ENCODE results near the gene AXDND1. TPM values are rescaled to one million over a fixed set of nuclear protein-coding genes. Genes with fewer than 3 reads are reported as not detected.

AXDND1 gene
- total RNA-seq, 4 donors from 2014 or later = 0.39 TPM; not detected in 3

DNA sequence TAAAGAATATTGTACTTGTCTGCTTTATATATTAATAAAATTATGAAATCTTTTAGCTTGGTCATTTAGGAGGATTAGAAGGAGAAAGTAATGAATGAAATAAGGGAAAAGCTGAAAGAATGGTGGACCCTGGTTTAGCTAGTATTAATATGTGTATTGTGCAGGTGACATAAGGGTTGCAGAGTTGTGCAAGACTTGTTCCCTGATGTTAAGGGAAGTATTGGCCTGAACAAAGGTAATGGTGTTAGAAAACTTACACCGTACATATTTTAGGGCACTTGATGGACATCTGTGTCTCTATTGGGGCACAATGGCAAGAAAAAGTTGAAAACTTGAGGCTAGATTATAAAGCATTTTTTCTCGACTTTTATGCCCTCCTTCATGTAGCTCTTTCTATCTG lies 39.9 kb upstream of the AXDND1 start:
- DNase-seq (ENCODE audit: low spot score in 2 of 2) = no peak
- no peak for TF ChIP-seq POLR2A (IDR thresholded peaks at IDR 0.05)
- TF ChIP-seq CTCF (IDR thresholded peaks at IDR 0.05) = no peak
- WGBS, 2 donors = 72 to 89% methylated on average over 2 of the region's 2 CpGs
- no peak overlapping the region for H3K4me3 ChIP-seq (ENCODE audit: low read depth, poor library complexity, severe bottlenecking)
- intact Hi-C loops (cut with DNase I; ENCODE audit: low total_unique reads) = no loop called here

- WGBS, 2 donors = 94% methylated on average over 3 of the region's 3 CpGs
- intact Hi-C loops (cut with DNase I; ENCODE audit: low total_unique reads) = no loop called here
- no peak overlapping the region for H3K4me3 ChIP-seq (ENCODE audit: low read depth, poor library complexity, severe bottlenecking)
- DNase-seq (ENCODE audit: low spot score in 2 of 2) = no peak
- no peak for TF ChIP-seq CTCF (IDR thresholded peaks at IDR 0.05)
- TF ChIP-seq POLR2A (IDR thresholded peaks at IDR 0.05) = no peak
Measured at GRCh38 chr1:179326746-179327145, 39.0 kb upstream of the AXDND1 start.

DNA sequence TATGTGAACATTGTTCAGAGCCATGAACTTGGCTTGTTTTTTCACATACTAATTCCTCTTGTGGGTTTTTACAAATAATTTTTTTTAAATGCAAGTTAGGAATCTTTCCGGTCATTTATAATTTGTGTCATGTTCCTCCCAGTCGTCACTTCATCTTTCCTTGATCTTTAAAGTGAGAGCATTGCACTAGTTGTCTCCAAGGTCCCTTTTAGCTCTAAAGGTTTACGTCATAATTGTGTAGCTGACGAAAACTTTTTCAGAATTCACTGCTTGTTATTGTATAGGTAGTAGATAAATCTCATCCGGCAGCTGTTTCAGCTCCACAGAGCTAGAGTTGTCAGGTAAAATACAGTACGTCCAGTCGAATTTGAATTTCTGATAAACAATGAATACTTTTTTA lies 38.6 kb upstream of the AXDND1 start:
- TF ChIP-seq CTCF (IDR thresholded peaks at IDR 0.05) = no peak
- no peak for TF ChIP-seq POLR2A (IDR thresholded peaks at IDR 0.05)
- 93 to 95% methylated on average over 7 of the region's 7 CpGs for WGBS, 2 donors
- no peak overlapping the region for H3K4me3 ChIP-seq (ENCODE audit: low read depth, poor library complexity, severe bottlenecking)
- intact Hi-C loops (cut with DNase I; ENCODE audit: low total_unique reads) = no loop called here
- DNase-seq (ENCODE audit: low spot score in 2 of 2) = no peak

DNA sequence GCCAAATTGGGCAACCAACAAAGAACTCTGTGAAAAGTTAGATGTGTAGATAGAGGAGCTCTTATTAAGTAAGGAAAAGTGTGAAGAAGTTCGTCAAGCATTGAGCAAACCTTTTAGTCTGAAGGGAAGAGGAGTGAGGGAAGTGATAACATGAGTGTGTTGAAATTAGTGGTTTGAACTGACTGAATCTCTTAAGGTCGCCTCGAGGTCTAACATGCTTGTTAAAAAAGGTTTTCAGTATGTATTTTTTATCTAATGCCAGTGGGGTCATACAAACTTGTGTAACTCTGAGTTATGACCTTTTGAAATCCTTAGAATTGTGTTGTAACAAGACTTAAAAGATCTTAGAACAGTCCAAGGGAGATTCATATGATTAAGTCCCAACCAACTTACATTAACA lies 38.1 kb upstream of the AXDND1 start:
- no peak for DNase-seq (ENCODE audit: low spot score in 2 of 2)
- intact Hi-C loops (cut with DNase I; ENCODE audit: low total_unique reads) = no loop called here
- TF ChIP-seq POLR2A (IDR thresholded peaks at IDR 0.05) (no peak), CTCF (IDR thresholded peaks at IDR 0.05) (no peak)
- WGBS, 2 donors = 82 to 87% methylated on average over 3 of the region's 3 CpGs
- no peak overlapping the region for H3K4me3 ChIP-seq (ENCODE audit: low read depth, poor library complexity, severe bottlenecking)

GRCh38 chr1:179329862-179330261 lies 35.9 kb upstream of the AXDND1 start:
- TF ChIP-seq POLR2A (IDR thresholded peaks at IDR 0.05) = no peak
- TF ChIP-seq CTCF (IDR thresholded peaks at IDR 0.05) = no peak
- 76 to 97% methylated on average over 2 of the region's 2 CpGs for WGBS, 2 donors
- intact Hi-C loops (cut with DNase I; ENCODE audit: low total_unique reads) = no loop called here
- DNase-seq (ENCODE audit: low spot score in 2 of 2) = no peak
- no peak overlapping the region for H3K4me3 ChIP-seq (ENCODE audit: low read depth, poor library complexity, severe bottlenecking)

DNA sequence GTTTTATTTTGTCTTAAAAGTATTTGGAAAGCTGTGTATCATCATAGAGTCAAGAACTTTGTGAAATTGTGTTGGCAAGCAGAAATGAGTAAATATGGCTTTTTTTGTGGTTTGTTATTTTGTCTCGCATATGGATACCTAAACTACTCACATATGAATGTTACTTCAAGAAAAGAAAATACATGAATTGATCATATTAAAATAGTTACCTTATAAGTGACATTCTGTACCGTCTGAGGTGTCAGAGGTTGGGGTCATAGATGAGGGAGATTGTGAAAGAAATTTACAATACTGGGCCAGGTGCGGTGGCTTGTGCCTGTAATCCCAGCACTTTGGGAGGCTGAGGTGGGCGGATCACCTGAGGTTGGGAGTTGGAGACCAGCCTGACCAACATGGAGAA lies 31.3 kb upstream of the AXDND1 start:
- WGBS, 2 donors = 91 to 96% methylated on average over 4 of the region's 4 CpGs
- intact Hi-C loops (cut with DNase I; ENCODE audit: low total_unique reads) = no loop called here
- H3K4me3 ChIP-seq (ENCODE audit: low read depth, poor library complexity, severe bottlenecking) = no peak overlapping the region
- TF ChIP-seq CTCF (IDR thresholded peaks at IDR 0.05) (no peak), POLR2A (IDR thresholded peaks at IDR 0.05) (no peak)
- no peak for DNase-seq (ENCODE audit: low spot score in 2 of 2)
